HFF-Myc (cell line): ENCODE data around the gene NKAIN1.
"Not testable (repeated sequence)": the region's sequence is repeated elsewhere in the genome, so short reads cannot be mapped to it uniquely, and the experiment has no call there.

ENCODE experiments used
- DNase-seq: peaks from one replicate; pipeline ENCODE4 v3.0.0-alpha.2; 2011; ENCODE audit warnings: low read depth; ENCODE audit errors: extremely low read depth
- H3K4me3 ChIP-seq: replicated peaks from 2 replicates; pipeline ENCODE4 v1.5.1; 2011; ENCODE audit warnings: low read depth, mild to moderate bottlenecking, control low read depth, low read length
- CTCF ChIP-seq: IDR thresholded peaks from 2 replicates; pipeline ENCODE4 v1.5.1; 2012; ENCODE audit warnings: mild to moderate bottlenecking, low read depth, low read length, control low read depth; ENCODE audit errors: missing control alignments

NKAIN1 gene

GRCh38 chr1:31189696-31190674 is 49.7 kb downstream of the NKAIN1 start:
- DNase-seq = no peak
- TF ChIP-seq CTCF = no peak
- H3K4me3 ChIP-seq = no peak overlapping the region

- TF ChIP-seq CTCF = peak; percentile 86
- DNase-seq = no peak
- H3K4me3 ChIP-seq = no peak overlapping the region
These were observed 55.6 kb downstream of the NKAIN1 start for GRCh38 chr1:31183927-31184554.

GRCh38 chr1:31183126-31183525 is 56.6 kb downstream of the NKAIN1 start:
- H3K4me3 ChIP-seq = no peak overlapping the region
- no peak for DNase-seq
- TF ChIP-seq CTCF = no peak

- TF ChIP-seq CTCF = peak; percentile 54
- H3K4me3 ChIP-seq = no peak overlapping the region
- DNase-seq = peak; percentile 79
These were observed 57.3 kb downstream of the NKAIN1 start for GRCh38 chr1:31182352-31182751.

GRCh38 chr1:31181515-31182343 is 58.0 kb downstream of the NKAIN1 start:
- no peak overlapping the region for H3K4me3 ChIP-seq
- DNase-seq = no peak
- TF ChIP-seq CTCF = peak; percentile 87

- no peak for DNase-seq
- TF ChIP-seq CTCF = no peak
These were observed 59.3 kb downstream of the NKAIN1 start for GRCh38 chr1:31180338-31180737.

GRCh38 chr1:31176291-31176690 is 63.4 kb downstream of the NKAIN1 start:
- DNase-seq, H3K4me3 ChIP-seq: not testable (repeated sequence)

More at GRCh38 chr1:31180338-31180737, 59.3 kb downstream of the NKAIN1 start:
- H3K4me3 ChIP-seq = no peak overlapping the region
